OCI-LY3 (cell line): ENCODE data around the gene PTPRD.
"Not testable (repeated sequence)": the region's sequence is repeated elsewhere in the genome, so short reads cannot be mapped to it uniquely, and the experiment has no call there.

Experiments used
- H2AFZ ChIP-seq: fragments of 200-600, 300-600 bp; shearing (Covaris generic); 2 replicates; pipeline ENCODE4 v1.6.0; 2014; ENCODE audit warnings: antibody characterized with exemption, low read depth, low read length
- H3K27ac ChIP-seq: fragments of 200-600, 300-600 bp; sonication (generic); 2 replicates; pipeline ENCODE4 v1.5.1; 2014; ENCODE audit warnings: mild to moderate bottlenecking, low read length, moderate library complexity, mixed read lengths
- H3K27me3 ChIP-seq: fragments of 200-600, 300-600 bp; sonication (generic); 2 replicates; pipeline ENCODE4 v1.6.1; 2014; ENCODE audit warnings: low read depth, low read length, mixed read lengths
- H3K36me3 ChIP-seq: fragments of 200-600, 300-600 bp; sonication (generic); replicated peaks from 2 replicates; pipeline ENCODE3; 2014; ENCODE audit warnings: low read depth, low read length, mixed read lengths
- H3K4me1 ChIP-seq: fragments of 300-600, 200-600 bp; sonication (generic); 2 replicates; pipeline ENCODE4 v1.6.1; 2014; ENCODE audit warnings: low read length, mixed read lengths
- H3K4me2 ChIP-seq: fragments of 200-600, 300-600 bp; sonication (generic); 2 replicates; pipeline ENCODE4 v1.6.1; 2014; ENCODE audit warnings: low read length, mixed read lengths
- H3K4me3 ChIP-seq: fragments of 300-600, 200-600 bp; sonication (generic); 2 replicates; pipeline ENCODE4 v1.5.1; 2014; ENCODE audit warnings: antibody characterized with exemption, mild to moderate bottlenecking, low read length, moderate library complexity
- H3K79me2 ChIP-seq: fragments of 300-600, 200-600 bp; shearing (Covaris generic); 2 replicates; pipeline ENCODE4 v1.6.1; 2014; ENCODE audit warnings: mild to moderate bottlenecking, low read length, mixed read lengths
- H3K9ac ChIP-seq: fragments of 300-600, 200-600 bp; shearing (Covaris generic); 2 replicates; pipeline ENCODE4 v1.6.0; 2014; ENCODE audit warnings: mild to moderate bottlenecking, low read length, moderate library complexity
- H3K9me3 ChIP-seq: fragments of 200-600, 300-600 bp; shearing (Covaris generic); 2 replicates; pipeline ENCODE4 v1.6.1; 2014; ENCODE audit warnings: low read length, mixed read lengths; ENCODE audit not compliant: insufficient read depth
- H4K20me1 ChIP-seq: fragments of 200-600, 300-600 bp; sonication (generic); 2 replicates; pipeline ENCODE4 v1.6.1; 2016; ENCODE audit warnings: low read length, mixed read lengths; ENCODE audit not compliant: insufficient read depth
- CTCF ChIP-seq: fragments of 200-600, 300-600 bp; sonication (generic); IDR thresholded peaks from 2 replicates; pipeline ENCODE4 v1.5.1; 2014; ENCODE audit warnings: antibody characterized with exemption, low read length, low read depth
- EZH2phosphoT487 ChIP-seq: fragments of 200-600 bp; shearing (Covaris generic); IDR thresholded peaks from 2 replicates; pipeline ENCODE4 v1.6.1; 2018; ENCODE audit warnings: antibody characterized with exemption, mixed run types, low read depth

The PTPRD gene

GRCh38 chr9:8978334-8978733 lies 1634.5 kb downstream of the PTPRD start:
- Histone ChIP-seq H2AFZ (no peak overlapping the region), H3K4me1 (no peaks in the 10 kb centered on the region), H3K4me3 (no peak overlapping the region), H3K4me2 (no peak overlapping the region), H3K36me3 (no peaks in the 10 kb centered on the region), H3K27ac (no peak overlapping the region), H3K27me3 (no peaks in the 10 kb centered on the region), H3K79me2 (no peaks in the 10 kb centered on the region), H3K9ac (no peak overlapping the region), H4K20me1 (no peaks in the 10 kb centered on the region), H3K9me3 (no peaks in the 10 kb centered on the region)
- TF ChIP-seq CTCF, result no peak

- not testable (repeated sequence) for H4K20me1 ChIP-seq, H3K36me3 ChIP-seq, H3K9ac ChIP-seq, H3K4me1 ChIP-seq, H3K9me3 ChIP-seq, H3K4me2 ChIP-seq, H3K4me3 ChIP-seq, H3K79me2 ChIP-seq, H3K27ac ChIP-seq, H3K27me3 ChIP-seq, H2AFZ ChIP-seq
These were observed 1644.5 kb downstream of the PTPRD start for GRCh38 chr9:8968350-8968749.

GRCh38 chr9:8963885-8964284 lies 1648.9 kb downstream of the PTPRD start:
- Histone ChIP-seq H3K9ac (no peak overlapping the region), H2AFZ (no peak overlapping the region), H3K79me2 (no peaks in the 10 kb centered on the region), H3K27ac (no peak overlapping the region), H3K27me3 (no peaks in the 10 kb centered on the region), H3K36me3 (no peaks in the 10 kb centered on the region), H3K4me2 (no peak overlapping the region), H4K20me1 (no peaks in the 10 kb centered on the region), H3K4me1 (no peaks in the 10 kb centered on the region), H3K9me3 (no peaks in the 10 kb centered on the region), H3K4me3 (no peak overlapping the region)
- no peak for TF ChIP-seq CTCF
- no peak for TF ChIP-seq EZH2phosphoT487

- Histone ChIP-seq H3K27me3 (no peaks in the 10 kb centered on the region), H3K4me2 (no peak overlapping the region), H3K79me2 (no peaks in the 10 kb centered on the region), H3K9ac (no peak overlapping the region), H2AFZ (no peak overlapping the region), H3K9me3 (no peaks in the 10 kb centered on the region), H4K20me1 (no peaks in the 10 kb centered on the region), H3K27ac (no peak overlapping the region), H3K4me3 (no peak overlapping the region), H3K36me3 (no peaks in the 10 kb centered on the region), H3K4me1 (no peaks in the 10 kb centered on the region)
- TF ChIP-seq CTCF, result no peak
- TF ChIP-seq EZH2phosphoT487, result no peak
These were observed 1650.7 kb downstream of the PTPRD start for GRCh38 chr9:8962084-8962483.
